Neuronal stem cell (in vitro differentiated cells): ENCODE measurements around the gene GPR3.
A peak's percentile ranks its signal among the peaks of the same experiment; 100 is the strongest.
"Not testable (repeated sequence)": the region's sequence is repeated elsewhere in the genome, so short reads cannot be mapped to it uniquely, and the experiment has no call there.

Experiments used
- DNase-seq: peaks from one replicate; pipeline ENCODE4 v3.0.0-alpha.2; 2013; ENCODE audit warnings: low spot score
- H2AFZ ChIP-seq: one replicate; pipeline ENCODE4 v1.6.1; 2013; ENCODE audit warnings: mild to moderate bottlenecking, low read length, inconsistent platforms
- H2AK5ac ChIP-seq: 2 replicates; pipeline ENCODE4 v1.6.1; 2013; ENCODE audit warnings: low read depth, mild to moderate bottlenecking, inconsistent platforms, low read length, moderate library complexity, mixed read lengths
- H2BK120ac ChIP-seq: 2 replicates; pipeline ENCODE4 v1.6.1; 2013; ENCODE audit warnings: low read depth, mild to moderate bottlenecking, inconsistent platforms, low read length, moderate library complexity, mixed read lengths
- H2BK12ac ChIP-seq: one replicate; pipeline ENCODE4 v1.6.1; 2013; ENCODE audit warnings: low read length, inconsistent platforms
- H2BK15ac ChIP-seq: 2 replicates; pipeline ENCODE4 v1.6.1; 2013; ENCODE audit warnings: mild to moderate bottlenecking, low read length, inconsistent platforms, mixed read lengths
- H2BK5ac ChIP-seq: one replicate; pipeline ENCODE4 v1.6.1; 2013; ENCODE audit warnings: inconsistent platforms, mild to moderate bottlenecking, low read length, moderate library complexity
- H3K14ac ChIP-seq: one replicate; pipeline ENCODE4 v1.6.1; 2013; ENCODE audit warnings: low read length, inconsistent platforms
- H3K18ac ChIP-seq: 2 replicates; pipeline ENCODE4 v1.6.1; 2013; ENCODE audit warnings: low read length, inconsistent platforms
- H3K23ac ChIP-seq: 2 replicates; pipeline ENCODE4 v1.6.1; 2013; ENCODE audit warnings: low read depth, mild to moderate bottlenecking, mixed read lengths, low read length, inconsistent platforms; ENCODE audit not compliant: poor library complexity
- H3K27ac ChIP-seq: replicated peaks from 3 replicates; pipeline ENCODE4 v1.5.1; 2013; ENCODE audit warnings: low read length, inconsistent platforms
- H3K27me3 ChIP-seq, 3 experiments: 2 replicates each; pipeline ENCODE4 v1.6.1; 2013; ENCODE audit warnings: low read length in 3 of 3, mild to moderate bottlenecking in 2 of 3, inconsistent platforms in 1 of 3, low read depth in 1 of 3, mixed read lengths in 1 of 3, moderate library complexity in 1 of 3; ENCODE audit not compliant: control insufficient read depth in 3 of 3, insufficient read depth in 3 of 3
- H3K36me3 ChIP-seq, 2 donors: replicated peaks in 1 of 2; 2 replicates each; pipeline ENCODE4 v1.6.1; 2013; ENCODE audit warnings: low read length in 2 of 2; ENCODE audit not compliant: control insufficient read depth in 2 of 2, insufficient read depth in 2 of 2
- H3K4ac ChIP-seq: 2 replicates; pipeline ENCODE4 v1.6.1; 2013; ENCODE audit warnings: inconsistent platforms, mild to moderate bottlenecking, low read length, moderate library complexity
- H3K4me1 ChIP-seq, 2 donors: 1 replicate in 1 of 2; 2 replicates in 1 of 2; pipeline ENCODE4 v1.6.1; 2013; ENCODE audit warnings: low read length in 2 of 2, low read depth in 1 of 2; ENCODE audit not compliant: control insufficient read depth in 2 of 2, insufficient read depth in 1 of 2
- H3K4me2 ChIP-seq: one replicate; pipeline ENCODE4 v1.6.1; 2013; ENCODE audit warnings: mild to moderate bottlenecking, low read length, inconsistent platforms; ENCODE audit not compliant: insufficient read depth, poor library complexity, severe bottlenecking
- H3K4me3 ChIP-seq, 2 donors: 2 replicates each; pipeline ENCODE4 v1.5.1; 2013; ENCODE audit warnings: low read length in 2 of 2, mild to moderate bottlenecking in 2 of 2, inconsistent platforms in 1 of 2, moderate library complexity in 1 of 2
- H3K79me1 ChIP-seq: one replicate; pipeline ENCODE4 v1.6.1; 2013; ENCODE audit warnings: low read depth, mild to moderate bottlenecking, inconsistent platforms, low read length, moderate library complexity
- H3K9ac ChIP-seq: one replicate; pipeline ENCODE4 v1.6.1; 2013; ENCODE audit warnings: mild to moderate bottlenecking, low read depth, low read length, inconsistent platforms; ENCODE audit not compliant: poor library complexity
- H3K9me3 ChIP-seq, 2 donors: replicated peaks in 1 of 2; 2 replicates each; pipeline versions ENCODE3 to v1.6.1; 2013; ENCODE audit warnings: low read length in 2 of 2, mild to moderate bottlenecking in 2 of 2, inconsistent platforms in 1 of 2, low read depth in 1 of 2, mixed read lengths in 1 of 2, moderate library complexity in 1 of 2; ENCODE audit not compliant: control insufficient read depth in 2 of 2, insufficient read depth in 1 of 2
- H4K8ac ChIP-seq: one replicate; pipeline ENCODE4 v1.6.1; 2013; ENCODE audit warnings: low read depth, mild to moderate bottlenecking, inconsistent platforms, low read length, moderate library complexity
- H4K91ac ChIP-seq: one replicate; pipeline ENCODE4 v1.6.1; 2013; ENCODE audit warnings: low read length, low read depth, mild to moderate bottlenecking, inconsistent platforms; ENCODE audit not compliant: poor library complexity
- WGBS, 2 donors: extraction: QIAGEN DNeasy Blood & Tissue Kit; methylation state at CpG; one replicate each; pipeline ENCODE4 v1.1.7; 2013; ENCODE audit warnings: missing lambda C conversion rate in 2 of 2, mixed read lengths in 1 of 2; ENCODE audit not compliant: insufficient read length in 2 of 2, insufficient replicate concordance in 1 of 2; ENCODE audit errors: extremely low coverage in 2 of 2; 5-methylcytosine and 5-hydroxymethylcytosine counted together

The GPR3 gene

GRCh38 chr1:27381969-27382762 lies 10.3 kb upstream of the GPR3 start:
- Histone ChIP-seq H3K36me3 (no peaks in the 10 kb centered on the region), H4K8ac (no peak overlapping the region), H3K27ac (no peak overlapping the region), H3K4ac (no peak overlapping the region), H2AK5ac (no peak overlapping the region), H2BK120ac (no peak overlapping the region), H2BK12ac (no peak overlapping the region), H3K9me3 (no peaks in the 10 kb centered on the region), H3K79me1 (no peaks in the 10 kb centered on the region), H3K27me3 (peaks cover 0 to 47% (median 19%) of the 10 kb centered on the region in 3 experiments), H3K14ac (no peak overlapping the region), H3K23ac (no peak overlapping the region), H3K4me1 (peaks cover 0 to 5% of the 10 kb centered on the region in 2 donors), H3K18ac (no peak overlapping the region), H4K91ac (no peak overlapping the region), H3K9ac (no peak overlapping the region), H2AFZ (no peak overlapping the region), H3K4me2 (no peak overlapping the region), H2BK15ac (no peak overlapping the region), H2BK5ac (peak overlapping the region; percentile 60), H3K4me3 (no peak overlapping the region)
- no peak for DNase-seq
- WGBS, 2 donors, result no CpG with 5 or more reads among the region's 18 CpGs

GRCh38 chr1:27383039-27383605 lies 9.3 kb upstream of the GPR3 start, which contains the start of gene CD164L2:
CD164L2 (minus strand) TSS chr1:27383333; CDS start chr1:27383239, 94 bp downstream.
- no CpG with 5 or more reads among the region's 43 CpGs for WGBS, 2 donors
- Histone ChIP-seq H3K27ac (no peak within 1 kb of the TSS), H3K36me3 (no peaks in the 10 kb centered on the region), H3K14ac (peak within 1 kb of the TSS; percentile 92), H3K79me1 (no peaks in the 10 kb centered on the region), H3K4me1 (peaks cover 0 to 5% of the 10 kb centered on the region in 2 donors), H2BK5ac (peak within 1 kb of the TSS; percentile 60), H3K23ac (peak within 1 kb of the TSS; percentile 83), H4K8ac (no peak within 1 kb of the TSS), H2BK12ac (no peak within 1 kb of the TSS), H3K9me3 (no peaks in the 10 kb centered on the region), H3K4ac (no peak within 1 kb of the TSS), H3K18ac (peak within 1 kb of the TSS; percentile 94), H2BK120ac (no peak within 1 kb of the TSS), H3K9ac (no peak within 1 kb of the TSS), H3K4me3 (no peak within 1 kb of the TSS), H2AK5ac (peak within 1 kb of the TSS; percentile 93), H3K27me3 (peaks cover 0 to 47% (median 19%) of the 10 kb centered on the region in 3 experiments), H3K4me2 (peak within 1 kb of the TSS; percentile 38), H2BK15ac (peak within 1 kb of the TSS; percentile 96), H2AFZ (peak within 1 kb of the TSS; percentile 22), H4K91ac (no peak within 1 kb of the TSS)
- DNase-seq, result no peak

DNA sequence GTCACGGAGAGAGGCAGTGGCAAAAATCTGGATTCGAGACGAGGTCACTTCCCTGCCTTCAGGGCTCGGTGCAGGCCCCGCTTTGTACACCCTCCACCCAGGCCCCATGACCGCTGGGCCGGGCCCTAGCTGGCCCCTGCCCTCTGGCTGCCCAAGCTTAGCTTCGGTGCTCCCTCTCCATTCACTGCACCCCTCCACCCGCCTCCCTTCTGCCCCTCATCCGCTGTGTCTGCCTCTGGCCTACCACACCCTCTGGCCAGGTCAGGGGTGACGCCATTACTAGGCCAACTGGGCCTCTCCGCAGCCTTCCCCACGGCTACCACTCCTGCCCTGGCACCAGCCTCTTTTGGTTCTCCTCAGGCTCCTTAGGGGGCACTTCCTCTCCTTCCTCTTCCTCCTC lies 8.8 kb upstream of the GPR3 start:
- no peak overlapping the region for H2BK5ac ChIP-seq
- H2AFZ ChIP-seq, result no peak overlapping the region
- H2BK12ac ChIP-seq, result no peak overlapping the region
- H2BK120ac ChIP-seq, result no peak overlapping the region
- no peak overlapping the region for H3K4me2 ChIP-seq
- no peak overlapping the region for H3K9ac ChIP-seq
- H3K18ac ChIP-seq, result peak overlapping the region; percentile 82
- H3K23ac ChIP-seq, result peak overlapping the region; percentile 83
- H4K91ac ChIP-seq, result no peak overlapping the region
- H2BK15ac ChIP-seq, result peak overlapping the region; percentile 96
- no peak for DNase-seq
- no peak overlapping the region for H4K8ac ChIP-seq
- peaks cover 0 to 5% of the 10 kb centered on the region in 2 donors for H3K4me1 ChIP-seq
- H3K4me3 ChIP-seq, result no peak overlapping the region
- no CpG with 5 or more reads among the region's 13 CpGs for WGBS, 2 donors
- H3K9me3 ChIP-seq, result no peaks in the 10 kb centered on the region
- no peaks in the 10 kb centered on the region for H3K79me1 ChIP-seq
- H3K27ac ChIP-seq, result no peak overlapping the region
- H3K36me3 ChIP-seq, result no peaks in the 10 kb centered on the region
- H2AK5ac ChIP-seq, result peak overlapping the region; percentile 71
- peak overlapping the region; percentile 92 for H3K14ac ChIP-seq
- H3K27me3 ChIP-seq, result peaks cover 0 to 47% (median 19%) of the 10 kb centered on the region in 3 experiments
- no peak overlapping the region for H3K4ac ChIP-seq

DNA sequence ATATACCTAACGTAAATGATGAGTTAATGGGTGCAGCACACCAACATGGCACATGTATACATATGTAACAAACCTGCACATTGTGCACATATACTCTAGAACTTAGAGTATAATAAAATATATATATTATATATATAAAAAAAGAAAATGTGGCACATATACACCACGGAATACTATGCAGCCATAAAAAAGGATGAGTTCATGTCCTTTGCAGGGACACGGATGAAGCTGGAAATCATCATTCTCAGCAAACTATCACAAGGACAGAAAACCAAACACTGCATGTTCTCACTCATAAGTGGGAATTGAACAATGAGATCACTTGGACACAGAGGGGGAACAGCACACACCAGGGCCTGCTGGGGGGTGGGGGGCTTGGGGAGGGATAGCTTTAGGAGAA lies 7.6 kb upstream of the GPR3 start:
- not testable (repeated sequence) for H4K8ac ChIP-seq, H2BK120ac ChIP-seq, H3K36me3 ChIP-seq, H3K23ac ChIP-seq, H2BK5ac ChIP-seq, H3K4me1 ChIP-seq, DNase-seq, H3K18ac ChIP-seq, H2AK5ac ChIP-seq, H3K4me3 ChIP-seq, H3K27ac ChIP-seq, H2BK15ac ChIP-seq, H3K79me1 ChIP-seq, H3K9ac ChIP-seq, H3K9me3 ChIP-seq, H3K14ac ChIP-seq, H4K91ac ChIP-seq, H2AFZ ChIP-seq, H3K4me2 ChIP-seq, H3K4ac ChIP-seq, H2BK12ac ChIP-seq
- peaks cover 0 to 49% (median 17%) of the 10 kb centered on the region in 3 experiments for H3K27me3 ChIP-seq
- no CpG with 5 or more reads among the region's 3 CpGs for WGBS, 2 donors
